Endothelial cell of umbilical vein (primary cell): Measurements from ENCODE around the gene PALMD. TPM values are rescaled to one million over a fixed set of nuclear protein-coding genes. Genes with fewer than 3 reads are reported as not detected.

ENCODE experiments used
- BruUV-seq: library from RNA; stranded (reverse); fragments of 400-500 nt; replicated peaks from 2 replicates; lab custom pipeline; 2021; lab: Mats Ljungman, UMichigan
- CTCF ChIA-PET: fragments of 300-600, 350-600 bp; sonication (Branson Sonifier 250); formaldehyde crosslinking; loops from one replicate; lab custom pipeline; 2021; ENCODE audit warnings: antibody characterized with exemption, inconsistent platforms; lab: Charles Lee
- POLR2A ChIA-PET: fragments of 300-600, 350-600 bp; sonication (Branson Sonifier 250); formaldehyde crosslinking; loops from one replicate; lab custom pipeline; 2021; ENCODE audit warnings: antibody characterized with exemption, inconsistent platforms; lab: Charles Lee
- DNase-seq: peaks from one replicate; pipeline ENCODE4 v3.0.0-alpha.2; 2011; ENCODE audit warnings: low read depth, low spot score
- FAIRE-seq: peaks from 2 replicates; lab custom pipeline; 2011; peaks lifted over from hg19 to GRCh38; lab: Jason Lieb, UNC
- H2AFZ ChIP-seq: 2 replicates; pipeline ENCODE4 v1.6.0; 2012; ENCODE audit warnings: low read depth, low read length, control low read depth, inconsistent platforms
- H3K27ac ChIP-seq: 2 replicates; pipeline ENCODE4 v1.5.1; 2011; ENCODE audit warnings: low read depth, mild to moderate bottlenecking, control low read depth, low read length, moderate library complexity; ENCODE audit not compliant: insufficient read depth
- H3K27me3 ChIP-seq, 2 experiments: 2 replicates each; pipeline versions ENCODE4 v1.6.0 to v1.6.1; 2011; ENCODE audit warnings: low read length in 2 of 2, mixed read lengths in 1 of 2; ENCODE audit not compliant: control insufficient read depth in 2 of 2, insufficient read depth in 2 of 2
- H3K36me3 ChIP-seq, 2 experiments: 2 replicates in 1 of 2; 3 replicates in 1 of 2; pipeline ENCODE4 v1.5.1; 2011; ENCODE audit warnings: low read length in 2 of 2, mild to moderate bottlenecking in 1 of 2, moderate library complexity in 1 of 2; ENCODE audit not compliant: control insufficient read depth in 2 of 2, insufficient read depth in 2 of 2; ENCODE audit errors: extremely low read depth in 1 of 2
- H3K4me1 ChIP-seq: 3 replicates; pipeline ENCODE4 v1.5.1; 2011; ENCODE audit warnings: mild to moderate bottlenecking, low read length; ENCODE audit not compliant: control insufficient read depth, insufficient read depth; ENCODE audit errors: extremely low read depth
- H3K4me2 ChIP-seq: 2 replicates; pipeline ENCODE4 v1.6.1; 2011; ENCODE audit warnings: low read length, control low read depth, mixed read lengths; ENCODE audit not compliant: insufficient read depth
- H3K4me3 ChIP-seq, 3 experiments: fragments of 200-600 bp in 1 of 3; sonication (generic), shearing (Covaris generic) in 1 of 3; replicated peaks in 1 of 3; 2 replicates each; pipeline ENCODE4 v1.5.1; 2011 to 2016; ENCODE audit warnings: control low read depth in 3 of 3, low read length in 3 of 3, mild to moderate bottlenecking in 2 of 3, inconsistent platforms in 1 of 3, low read depth in 1 of 3, moderate library complexity in 1 of 3; ENCODE audit not compliant: insufficient read depth in 1 of 3
- H3K79me2 ChIP-seq: 2 replicates; pipeline ENCODE4 v1.6.0; 2012; ENCODE audit warnings: low read length, inconsistent platforms; ENCODE audit not compliant: control insufficient read depth, insufficient read depth
- H3K9ac ChIP-seq: replicated peaks from 2 replicates; pipeline ENCODE3; 2011; ENCODE audit warnings: low read length, control low read depth; ENCODE audit not compliant: insufficient read depth; ENCODE audit errors: extremely low read depth
- H3K9me1 ChIP-seq: replicated peaks from 3 replicates; pipeline ENCODE4 v1.6.0; 2011; ENCODE audit warnings: mild to moderate bottlenecking, low read length; ENCODE audit not compliant: control insufficient read depth, insufficient read depth; ENCODE audit errors: extremely low read depth
- H3K9me3 ChIP-seq: replicated peaks from 2 replicates; pipeline ENCODE4 v1.5.1; 2012; ENCODE audit warnings: low read length, inconsistent platforms; ENCODE audit not compliant: control insufficient read depth, insufficient read depth
- H4K20me1 ChIP-seq: replicated peaks from 2 replicates; pipeline ENCODE3; 2011; ENCODE audit warnings: mild to moderate bottlenecking, low read length; ENCODE audit not compliant: control insufficient read depth, insufficient read depth; ENCODE audit errors: extremely low read depth
- CTCF ChIP-seq, 2 donors: IDR thresholded peaks; 1 replicate in 1 of 2; 2 replicates in 1 of 2; pipeline ENCODE4 v1.5.1; 2011; ENCODE audit warnings: low read length in 2 of 2, mild to moderate bottlenecking in 2 of 2, moderate library complexity in 2 of 2, control low read depth in 1 of 2, inconsistent platforms in 1 of 2, low read depth in 1 of 2; ENCODE audit not compliant: insufficient read depth in 1 of 2; ENCODE audit errors: extremely low read depth in 1 of 2
- EZH2 ChIP-seq: IDR thresholded peaks from 2 replicates; pipeline ENCODE4 v1.6.1; 2012; ENCODE audit warnings: borderline replicate concordance, low read depth, mild to moderate bottlenecking, moderate library complexity, low read length, inconsistent platforms; ENCODE audit not compliant: severe bottlenecking
- FOS ChIP-seq: IDR thresholded peaks from 2 replicates; pipeline ENCODE4 v1.6.1; 2011; ENCODE audit warnings: mild to moderate bottlenecking, low read length, moderate library complexity, borderline replicate concordance; ENCODE audit not compliant: insufficient read depth
- GATA2 ChIP-seq: IDR thresholded peaks from 2 replicates; pipeline ENCODE4 v1.7.0; 2011; ENCODE audit warnings: low read depth, mild to moderate bottlenecking, moderate library complexity, mixed read lengths, low read length; ENCODE audit not compliant: insufficient read length, insufficient read depth
- JUN ChIP-seq: IDR thresholded peaks from 2 replicates; pipeline ENCODE4 v1.6.1; 2011; ENCODE audit warnings: borderline replicate concordance, low read depth; ENCODE audit not compliant: insufficient read length, insufficient read depth
- MAX ChIP-seq: IDR thresholded peaks from 2 replicates; pipeline ENCODE4 v1.6.1; 2011; ENCODE audit not compliant: insufficient read depth, insufficient read length
- MYC ChIP-seq: IDR thresholded peaks from one replicate; pipeline ENCODE4 v1.6.1; 2011; ENCODE audit warnings: mild to moderate bottlenecking, low read depth, low read length
- POLR2A ChIP-seq: IDR thresholded peaks from 2 replicates; pipeline ENCODE4 v1.6.1; 2012; ENCODE audit warnings: low read depth, mild to moderate bottlenecking, control low read depth, low read length
- POLR2AphosphoS5 ChIP-seq: IDR thresholded peaks from 2 replicates; pipeline ENCODE4 v1.6.1; 2012; ENCODE audit warnings: low read depth, mild to moderate bottlenecking, control low read depth, low read length, moderate library complexity; ENCODE audit not compliant: insufficient read depth
- dilution Hi-C: fragments of 300-500 bp; cut with MboI; formaldehyde crosslinking; loops from one replicate; pipeline ENCODE4 v1.15.0; 2019; ENCODE audit warnings: low sequenced_read_pairs; ENCODE audit not compliant: extremely low pct_ligation_motif_present
- intact Hi-C: fragments of 100-400 bp; cut with micrococcal nuclease; formaldehyde crosslinking; loops from one replicate; pipeline ENCODE4 v1.10.0; 2022
- polyA plus RNA-seq, 4 experiments: library from polyadenylated mRNA; depleted of rRNA in 3 of 4; stranded (reverse) in 3 of 4; unstranded in 1 of 4; fragments of >200 nt; gene quantifications; 2 replicates each; pipeline versions ENCODE4 v1.2.1 to v1.2.3, GENCODE V29; 2011 to 2012; ENCODE audit warnings: missing spikeins in 1 of 4
- total RNA-seq: library from RNA; stranded (reverse); gene quantifications from 2 replicates; pipeline ENCODE4 v1.2.3, GENCODE V29; 2021

Gene PALMD
- total and polyA plus RNA-seq, 2 donors (not counting 3 experiments of a cell fraction or from before 2014, with no cell fraction given) = 52.6 to 137 TPM

GRCh38 chr1:99621340-99621901 is 24.5 kb upstream of the PALMD start:
- Histone ChIP-seq H3K9me1 (no peaks in the 10 kb centered on the region), H3K4me1 (no peaks in the 10 kb centered on the region), H3K4me2 (no peak overlapping the region), H3K9ac (no peak overlapping the region), H2AFZ (no peak overlapping the region), H3K79me2 (no peaks in the 10 kb centered on the region), H3K36me3 (no peaks in the 10 kb centered on the region), H3K4me3 (no peak overlapping the region), H4K20me1 (no peaks in the 10 kb centered on the region), H3K27ac (no peak overlapping the region), H3K27me3 (no peaks in the 10 kb centered on the region), H3K9me3 (no peaks in the 10 kb centered on the region)
- no TSS peak for BruUV-seq
- DNase-seq = no peak
- ChIA-PET POLR2A (no interaction called here), CTCF (no interaction called here)
- FAIRE-seq = no peak
- dilution Hi-C loops (no loop called here), intact Hi-C loops (no loop called here)
- TF ChIP-seq MYC (no peak), MAX (no peak)

- intact Hi-C loops = no loop called here
- no TSS peak for BruUV-seq
- Histone ChIP-seq H3K79me2 (no peaks in the 10 kb centered on the region), H2AFZ (no peak overlapping the region), H3K4me2 (no peak overlapping the region), H3K9me1 (no peaks in the 10 kb centered on the region), H3K27me3 (no peaks in the 10 kb centered on the region), H3K9ac (no peak overlapping the region), H4K20me1 (no peaks in the 10 kb centered on the region), H3K36me3 (no peaks in the 10 kb centered on the region), H3K27ac (no peak overlapping the region), H3K9me3 (no peaks in the 10 kb centered on the region), H3K4me3 (no peak overlapping the region), H3K4me1 (no peaks in the 10 kb centered on the region)
- CTCF ChIA-PET = interaction anchor here (1.2 kb wide), 1 partner anchor 9 kb away, joined by 4 read pairs; no protein-coding TSS in a partner anchor
- POLR2A ChIA-PET = no interaction called here
- TF ChIP-seq MYC (no peak), JUN (no peak), EZH2 (no peak), POLR2AphosphoS5 (no peak), GATA2 (no peak), CTCF (IDR thresholded peaks at IDR 0.05; ENCODE audit: extremely low read depth in 1 of 2, insufficient read depth in 1 of 2, low read depth in 1 of 2, low read length in 2 of 2) (no peak), MAX (no peak), POLR2A (no peak), FOS (no peak)
- dilution Hi-C loops = no loop called here
- DNase-seq = no peak
- no peak for FAIRE-seq
Measured at GRCh38 chr1:99622702-99623347, 23.1 kb upstream of the PALMD start.
